Kidney (tissue), 14 donors: Measurements from ENCODE around the gene PCDHGA1. TPM values are rescaled to one million over a fixed set of nuclear protein-coding genes. Genes with fewer than 3 reads are reported as not detected.
"Not testable (repeated sequence)": the region's sequence is repeated elsewhere in the genome, so short reads cannot be mapped to it uniquely, and the experiment has no call there.

Experiments
- DNase-seq, 5 donors: peaks; one replicate each; pipeline ENCODE4 v3.0.0-alpha.2; 2013 to 2020
- FAIRE-seq: peaks from 2 replicates; lab custom pipeline; 2012; peaks lifted over from hg19 to GRCh38; lab: Jason Lieb, UNC
- H3K27ac ChIP-seq, 2 donors: one replicate each; pipeline ENCODE4 v1.7.0; 2013; ENCODE audit warnings: low read depth in 2 of 2, low read length in 2 of 2, inconsistent platforms in 1 of 2
- H3K27me3 ChIP-seq: one replicate; pipeline ENCODE4 v1.7.1; 2013; ENCODE audit warnings: low read length, inconsistent platforms; ENCODE audit not compliant: control insufficient read depth, insufficient read depth
- H3K36me3 ChIP-seq, 3 donors: one replicate each; pipeline versions ENCODE4 v1.7.0 to v1.7.1; 2013; ENCODE audit warnings: low read length in 3 of 3, control low read depth in 1 of 3, inconsistent platforms in 1 of 3; ENCODE audit not compliant: insufficient read depth in 3 of 3, control insufficient read depth in 2 of 3
- H3K4me1 ChIP-seq, 3 donors: one replicate each; pipeline versions ENCODE4 v1.7.0 to v1.7.1; 2013; ENCODE audit warnings: low read length in 3 of 3, inconsistent platforms in 1 of 3, low read depth in 1 of 3; ENCODE audit not compliant: control insufficient read depth in 2 of 3, insufficient read depth in 2 of 3
- H3K4me3 ChIP-seq, 3 donors: one replicate each; pipeline versions ENCODE4 v1.7.0 to v1.8.1; 2013; ENCODE audit warnings: low read length in 3 of 3, control low read depth in 1 of 3, inconsistent platforms in 1 of 3
- H3K9ac ChIP-seq, 3 donors: one replicate each; pipeline versions ENCODE4 v1.7.0 to v1.7.1; 2013; ENCODE audit warnings: low read length in 3 of 3, control low read depth in 1 of 3, inconsistent platforms in 1 of 3
- H3K9me3 ChIP-seq, 3 donors: one replicate each; pipeline versions ENCODE4 v1.7.0 to v1.7.1; 2013; ENCODE audit warnings: low read length in 3 of 3, control low read depth in 1 of 3, inconsistent platforms in 1 of 3; ENCODE audit not compliant: control insufficient read depth in 2 of 3, insufficient read depth in 1 of 3
- intact Hi-C: fragments of 100-400 bp; cut with DNase I; formaldehyde crosslinking; loops from one replicate; pipeline ENCODE4 v1.11.1; 2022
- polyA plus RNA-seq: library from polyadenylated mRNA; stranded (reverse); fragments of 350-450 nt; fragmentation: Illumina TruSeq; extraction: RNeasy Lipid Tissue Mini Kit (QIAGEN cat#74804); gene quantifications from one replicate; pipeline ENCODE4 v1.2.3, GENCODE V29; 2014; ENCODE audit warnings: low read depth, low replicate concordance; ENCODE audit not compliant: insufficient read depth
- total RNA-seq: library from RNA; stranded (reverse); fragmentation: NEBNext Ultra II Directional; extraction: Animal tissue kit (Norgen Biotek cat#: 25700); gene quantifications from one replicate; pipeline ENCODE4 v1.2.1, GENCODE V29; 2021
- TF ChIP-seq, protein P1 (sequence below): IDR thresholded peaks from 3 replicates; pipeline ENCODE4 v1.5.1; 2012; ENCODE audit warnings: mild to moderate bottlenecking, moderate library complexity, borderline replicate concordance; ENCODE audit not compliant: insufficient read depth; ENCODE audit errors: extremely low read depth
- donor health status: control.
- donor health status: control.
- donor health status: control.
- donor health status: control.
- donor health status: control.
- donor health status: DM: yes; HTN: yes; CAD: no.
- donor health status: Normal renal cell carcinoma (clear cell type).

The PCDHGA1 gene
- total and polyA plus RNA-seq, 2 donors from 2014 or later = 0.19 to 0.69 TPM

- FAIRE-seq, H3K27ac ChIP-seq, H3K4me1 ChIP-seq, intact Hi-C loops, H3K36me3 ChIP-seq, H3K27me3 ChIP-seq, H3K9ac ChIP-seq: not testable (repeated sequence)
- H3K4me3 ChIP-seq = peak within 1 kb of the TSS in 2 of 3 donors; percentile 23 to 25
- peaks cover 4 to 85% (median 19%) of the 10 kb centered on the region in 3 donors for H3K9me3 ChIP-seq
- DNase-seq = peak in 3 of 5 donors; percentile 29 to 48 (median 33)
- TF ChIP-seq, protein P1, sequence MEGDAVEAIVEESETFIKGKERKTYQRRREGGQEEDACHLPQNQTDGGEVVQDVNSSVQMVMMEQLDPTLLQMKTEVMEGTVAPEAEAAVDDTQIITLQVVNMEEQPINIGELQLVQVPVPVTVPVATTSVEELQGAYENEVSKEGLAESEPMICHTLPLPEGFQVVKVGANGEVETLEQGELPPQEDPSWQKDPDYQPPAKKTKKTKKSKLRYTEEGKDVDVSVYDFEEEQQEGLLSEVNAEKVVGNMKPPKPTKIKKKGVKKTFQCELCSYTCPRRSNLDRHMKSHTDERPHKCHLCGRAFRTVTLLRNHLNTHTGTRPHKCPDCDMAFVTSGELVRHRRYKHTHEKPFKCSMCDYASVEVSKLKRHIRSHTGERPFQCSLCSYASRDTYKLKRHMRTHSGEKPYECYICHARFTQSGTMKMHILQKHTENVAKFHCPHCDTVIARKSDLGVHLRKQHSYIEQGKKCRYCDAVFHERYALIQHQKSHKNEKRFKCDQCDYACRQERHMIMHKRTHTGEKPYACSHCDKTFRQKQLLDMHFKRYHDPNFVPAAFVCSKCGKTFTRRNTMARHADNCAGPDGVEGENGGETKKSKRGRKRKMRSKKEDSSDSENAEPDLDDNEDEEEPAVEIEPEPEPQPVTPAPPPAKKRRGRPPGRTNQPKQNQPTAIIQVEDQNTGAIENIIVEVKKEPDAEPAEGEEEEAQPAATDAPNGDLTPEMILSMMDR = peak; percentile 28
Observed at GRCh38 chr5:141387557-141388311, 57.4 kb downstream of the PCDHGA1 start, which contains the start of gene PCDHGB4. TSS of gene PCDHGB4 (plus strand) at chr5:141387698. CDS start at chr5:141387885, 187 bp downstream.

DNA sequence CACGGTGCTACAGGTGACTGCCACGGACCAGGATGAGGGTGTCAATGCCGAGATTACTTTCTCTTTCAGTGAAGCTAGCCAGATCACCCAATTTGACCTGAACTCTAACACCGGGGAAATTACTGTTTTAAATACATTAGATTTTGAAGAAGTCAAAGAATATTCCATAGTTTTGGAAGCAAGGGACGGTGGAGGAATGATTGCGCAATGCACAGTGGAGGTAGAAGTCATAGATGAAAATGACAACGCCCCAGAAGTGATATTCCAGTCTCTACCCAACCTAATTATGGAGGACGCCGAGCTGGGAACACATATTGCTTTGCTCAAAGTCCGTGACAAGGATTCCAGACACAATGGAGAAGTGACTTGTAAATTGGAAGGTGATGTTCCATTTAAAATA lies 58.3 kb downstream of the PCDHGA1 start:
- H3K9ac ChIP-seq = no peak overlapping the region
- no peak for FAIRE-seq
- H3K4me1 ChIP-seq = no peaks in the 10 kb centered on the region
- peak overlapping the region in 2 of 3 donors; percentile 23 to 25 for H3K4me3 ChIP-seq
- no peaks in the 10 kb centered on the region for H3K27me3 ChIP-seq
- no peak for DNase-seq
- TF ChIP-seq, protein P1 = no peak
- peaks cover 4 to 84% (median 19%) of the 10 kb centered on the region in 3 donors for H3K9me3 ChIP-seq
- intact Hi-C loops = no loop called here
- H3K36me3 ChIP-seq = no peaks in the 10 kb centered on the region
- H3K27ac ChIP-seq = no peak overlapping the region

GRCh38 chr5:141389153-141390042 lies 59.1 kb downstream of the PCDHGA1 start:
- no peak overlapping the region for H3K4me3 ChIP-seq
- no peaks in the 10 kb centered on the region for H3K4me1 ChIP-seq
- TF ChIP-seq, protein P1 = no peak
- intact Hi-C loops = no loop called here
- DNase-seq = no peak
- no peak overlapping the region for H3K9ac ChIP-seq
- no peaks in the 10 kb centered on the region for H3K27me3 ChIP-seq
- H3K9me3 ChIP-seq = peaks cover 6 to 86% (median 19%) of the 10 kb centered on the region in 3 donors
- FAIRE-seq = no peak
- H3K27ac ChIP-seq = no peak overlapping the region
- no peaks in the 10 kb centered on the region for H3K36me3 ChIP-seq
